ENCODE measurements around the gene PARD3. TPM values are rescaled to one million over a fixed set of nuclear protein-coding genes. Genes with fewer than 3 reads are reported as not detected.

PARD3 gene
- total RNA-seq, 4 donors from 2014 or later: 98.9 to 122 (median 105) TPM

GRCh38 chr10:34121125-34121753 is 693.9 kb downstream of the PARD3 start:
- DNase-seq (ENCODE audit: extremely low spot score): peak; percentile 53
- intact Hi-C loops (cut with DNase I): no loop called here
- 93% methylated on average over 7 of the region's 7 CpGs for WGBS
- H3K9me3 ChIP-seq: no peaks in the 10 kb centered on the region
- peaks cover 0 to 16% (median 11%) of the 10 kb centered on the region in 4 donors for H3K36me3 ChIP-seq
- no peaks in the 10 kb centered on the region for H3K27me3 ChIP-seq
- peak overlapping the region in 1 of 4 donors; percentile 16 for H3K27ac ChIP-seq (replicated peaks in 1 of 4)
- peaks cover 8 to 43% (median 36%) of the 10 kb centered on the region in 4 donors for H3K4me1 ChIP-seq
- TF ChIP-seq POLR2A (IDR thresholded peaks at IDR 0.05; ENCODE audit: low read depth) (no peak), POLR2AphosphoS5 (IDR thresholded peaks at IDR 0.05) (no peak), CTCF (IDR thresholded peaks at IDR 0.05) (no peak), EP300 (IDR thresholded peaks at IDR 0.05) (no peak)
- no peak overlapping the region for H3K4me3 ChIP-seq

GRCh38 chr10:34119456-34119855 is 695.6 kb downstream of the PARD3 start:
- Histone ChIP-seq H3K36me3 (peaks cover 0 to 16% (median 11%) of the 10 kb centered on the region in 4 donors), H3K27me3 (no peaks in the 10 kb centered on the region), H3K27ac (replicated peaks in 1 of 4) (no peak overlapping the region), H3K4me3 (no peak overlapping the region), H3K9me3 (no peaks in the 10 kb centered on the region), H3K4me1 (peaks cover 8 to 35% (median 30%) of the 10 kb centered on the region in 4 donors)
- intact Hi-C loops (cut with DNase I): no loop called here
- peak; percentile 45 for DNase-seq (ENCODE audit: extremely low spot score)
- WGBS: 94% methylated on average over 16 of the region's 25 CpGs
- TF ChIP-seq CTCF (IDR thresholded peaks at IDR 0.05): no peak
- TF ChIP-seq EP300 (IDR thresholded peaks at IDR 0.05): no peak
- TF ChIP-seq POLR2AphosphoS5 (IDR thresholded peaks at IDR 0.05): no peak
- no peak for TF ChIP-seq POLR2A (IDR thresholded peaks at IDR 0.05; ENCODE audit: low read depth)

GRCh38 chr10:34116681-34117271 is 698.3 kb downstream of the PARD3 start:
- Histone ChIP-seq H3K36me3 (peaks cover 0 to 19% (median 11%) of the 10 kb centered on the region in 4 donors), H3K4me3 (no peak overlapping the region), H3K9me3 (no peaks in the 10 kb centered on the region), H3K27ac (replicated peaks in 1 of 4) (no peak overlapping the region), H3K27me3 (no peaks in the 10 kb centered on the region), H3K4me1 (peaks cover 8 to 22% (median 16%) of the 10 kb centered on the region in 4 donors)
- DNase-seq (ENCODE audit: extremely low spot score): peak; percentile 85
- TF ChIP-seq POLR2AphosphoS5 (IDR thresholded peaks at IDR 0.05) (no peak), EP300 (IDR thresholded peaks at IDR 0.05) (no peak), POLR2A (IDR thresholded peaks at IDR 0.05; ENCODE audit: low read depth) (no peak), CTCF (IDR thresholded peaks at IDR 0.05) (no peak)
- intact Hi-C loops (cut with DNase I): no loop called here
- 53% methylated on average over 16 of the region's 16 CpGs for WGBS

GRCh38 chr10:34116220-34116641 is 698.9 kb downstream of the PARD3 start:
- Histone ChIP-seq H3K4me1 (peaks cover 8 to 16% (median 12%) of the 10 kb centered on the region in 4 donors), H3K9me3 (no peaks in the 10 kb centered on the region), H3K27me3 (no peaks in the 10 kb centered on the region), H3K27ac (replicated peaks in 1 of 4) (no peak overlapping the region), H3K36me3 (peaks cover 3 to 25% (median 13%) of the 10 kb centered on the region in 4 donors), H3K4me3 (no peak overlapping the region)
- DNase-seq (ENCODE audit: extremely low spot score): no peak
- intact Hi-C loops (cut with DNase I): no loop called here
- 69% methylated on average over 6 of the region's 6 CpGs for WGBS
- TF ChIP-seq POLR2A (IDR thresholded peaks at IDR 0.05; ENCODE audit: low read depth) (no peak), CTCF (IDR thresholded peaks at IDR 0.05) (no peak), POLR2AphosphoS5 (IDR thresholded peaks at IDR 0.05) (no peak), EP300 (IDR thresholded peaks at IDR 0.05) (no peak)
